LHCN-M2 (cell line): ENCODE results near the gene SPTAN1. TPM values are rescaled to one million over a fixed set of nuclear protein-coding genes. Genes with fewer than 3 reads are reported as not detected.
"Not testable (repeated sequence)": the region's sequence is repeated elsewhere in the genome, so short reads cannot be mapped to it uniquely, and the experiment has no call there.

ENCODE experiments used
- DNase-seq: peaks from one replicate; pipeline ENCODE4 v3.0.0-alpha.2; 2012; ENCODE audit warnings: low read depth
- total RNA-seq: library from RNA; depleted of rRNA; stranded (reverse); fragments of >200 nt; gene quantifications from 2 replicates; pipeline ENCODE4 v1.2.3, GENCODE V29; 2014

The SPTAN1 gene
- total RNA-seq, 1 experiment from 2014 or later: 208 TPM

DNA sequence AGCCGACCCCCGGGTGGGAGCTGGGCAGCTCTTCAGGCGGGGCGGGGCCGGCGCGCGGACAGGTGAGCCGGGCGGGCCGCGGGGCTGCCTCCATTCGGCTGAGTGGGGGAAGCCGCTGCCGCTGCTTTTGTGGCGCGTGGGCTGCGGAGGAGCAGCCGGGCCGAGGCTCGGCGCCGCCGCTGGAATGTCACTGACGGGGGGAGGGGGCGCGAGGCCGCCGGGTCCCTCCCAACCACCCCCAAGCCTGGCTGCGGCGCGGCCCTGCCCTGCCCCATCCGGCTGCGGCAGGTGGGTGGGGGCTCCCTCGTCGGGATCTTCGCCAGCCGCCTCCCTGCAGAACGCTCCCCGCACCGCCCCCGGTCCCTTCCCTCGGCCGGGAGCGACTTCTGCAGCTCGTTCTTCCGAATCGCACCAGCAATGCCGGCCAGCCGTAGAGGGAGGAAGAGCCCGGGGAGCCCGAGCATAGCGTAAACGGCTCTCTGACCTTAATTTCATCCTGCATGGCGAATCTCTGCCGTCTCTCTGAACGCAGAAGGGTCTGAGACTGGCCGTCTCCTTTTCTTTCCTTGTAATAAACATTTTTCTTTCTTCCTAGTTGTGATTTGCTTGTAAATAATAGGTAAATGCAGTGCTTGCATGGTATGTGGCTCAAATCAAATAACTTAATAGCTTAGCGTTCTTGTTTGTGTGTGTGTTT, 505 bp downstream of the SPTAN1 start:
- no peak for DNase-seq

DNA sequence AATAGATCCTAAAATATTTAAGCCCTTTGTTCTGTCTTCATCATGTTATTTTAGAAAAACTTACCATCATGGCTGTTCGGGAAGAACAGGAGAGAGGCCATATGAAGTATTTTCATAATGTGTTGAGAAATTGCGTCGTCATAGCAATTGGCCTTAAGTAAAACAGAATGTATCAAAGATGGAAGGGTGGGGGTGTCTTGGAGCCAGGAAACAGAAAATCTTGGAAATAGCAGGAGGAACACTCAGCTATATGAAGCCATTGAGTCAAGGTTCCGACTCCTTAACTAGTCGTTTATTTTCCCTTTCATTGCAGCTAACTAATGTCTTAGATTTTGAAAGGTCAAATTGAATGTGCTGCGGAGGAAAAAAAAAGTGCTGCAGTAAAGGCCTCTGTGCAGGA, 1.3 kb downstream of the SPTAN1 start:
- peak; percentile 72 for DNase-seq

DNA sequence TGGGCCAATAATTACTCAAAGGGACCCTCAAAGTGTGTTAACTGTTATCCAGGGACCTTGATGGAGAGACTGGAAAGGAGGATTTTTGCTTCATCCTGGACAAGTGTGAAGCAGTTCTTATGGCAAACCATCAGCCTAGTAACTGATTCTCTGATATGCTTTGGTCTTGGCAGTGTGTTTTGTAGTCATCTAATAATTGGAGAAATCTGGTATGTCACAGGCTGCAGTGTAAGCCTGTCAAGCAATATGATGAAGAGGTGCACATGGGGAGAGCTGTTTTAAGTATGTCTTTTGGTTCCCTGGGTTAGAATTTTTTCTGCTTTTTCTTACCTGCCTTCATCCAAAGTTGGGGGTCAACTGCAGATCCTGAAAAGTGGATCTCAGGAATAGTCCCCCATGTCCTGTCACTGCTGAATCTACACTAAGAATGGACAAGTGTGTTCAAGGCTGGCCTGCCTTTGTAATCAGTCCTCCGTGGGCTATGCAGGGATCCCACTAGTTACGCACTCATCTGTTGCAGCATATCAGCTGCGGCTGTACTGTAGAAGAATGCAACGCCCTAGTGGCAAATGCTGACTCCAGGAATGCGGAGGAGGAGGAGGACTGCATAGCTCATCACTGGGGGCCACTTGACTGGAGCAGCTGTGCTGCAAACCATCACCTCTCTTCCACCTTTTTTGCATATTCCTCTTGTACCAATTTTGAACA, 1.9 kb downstream of the SPTAN1 start:
- DNase-seq: peak; percentile 94

DNA sequence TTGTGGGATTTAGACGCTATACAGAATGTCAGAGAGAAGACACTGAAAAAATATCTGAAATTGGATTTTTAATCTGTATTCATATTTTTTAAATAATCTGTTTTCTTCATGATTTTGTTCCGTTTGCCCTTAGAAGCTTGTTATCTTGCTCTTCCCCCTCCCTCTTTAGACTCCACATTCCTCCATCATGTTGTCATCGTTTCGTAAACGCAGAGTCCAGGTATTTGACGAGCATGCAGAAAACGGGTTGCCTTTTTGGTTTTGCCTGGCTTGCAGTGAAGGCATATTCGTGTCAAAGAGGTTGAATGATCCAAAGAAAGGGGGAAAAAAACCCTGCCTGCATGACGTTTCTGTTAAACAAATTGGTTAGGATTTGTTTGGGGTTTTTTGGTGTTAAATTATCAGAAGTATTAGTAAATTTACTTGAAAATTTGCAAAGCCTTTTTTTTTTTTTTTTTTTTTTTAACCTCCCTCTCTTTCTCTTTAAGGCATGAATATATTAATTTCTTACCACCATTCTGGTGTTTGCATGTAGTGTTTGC, 2.9 kb downstream of the SPTAN1 start:
- peak; percentile 53 for DNase-seq

DNA sequence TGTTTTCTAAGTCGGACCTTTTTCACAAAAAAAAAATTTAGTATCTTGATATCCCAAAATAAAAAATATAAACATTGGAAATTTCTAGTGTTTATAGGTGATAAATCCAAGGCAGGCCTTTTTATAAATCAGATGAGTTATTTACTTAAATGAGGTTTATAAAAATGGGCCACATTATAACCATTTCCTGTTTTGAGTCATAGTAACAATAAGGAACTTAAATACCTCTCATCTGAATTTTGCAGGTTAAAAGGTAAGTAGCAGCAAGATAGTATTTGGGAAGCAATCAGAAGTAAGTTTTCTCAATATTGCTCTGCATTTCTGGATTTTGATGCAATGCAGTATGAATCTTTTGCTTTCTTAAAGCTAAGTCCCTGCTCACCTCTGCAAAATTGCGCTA, 3.9 kb downstream of the SPTAN1 start:
- DNase-seq: no peak

DNA sequence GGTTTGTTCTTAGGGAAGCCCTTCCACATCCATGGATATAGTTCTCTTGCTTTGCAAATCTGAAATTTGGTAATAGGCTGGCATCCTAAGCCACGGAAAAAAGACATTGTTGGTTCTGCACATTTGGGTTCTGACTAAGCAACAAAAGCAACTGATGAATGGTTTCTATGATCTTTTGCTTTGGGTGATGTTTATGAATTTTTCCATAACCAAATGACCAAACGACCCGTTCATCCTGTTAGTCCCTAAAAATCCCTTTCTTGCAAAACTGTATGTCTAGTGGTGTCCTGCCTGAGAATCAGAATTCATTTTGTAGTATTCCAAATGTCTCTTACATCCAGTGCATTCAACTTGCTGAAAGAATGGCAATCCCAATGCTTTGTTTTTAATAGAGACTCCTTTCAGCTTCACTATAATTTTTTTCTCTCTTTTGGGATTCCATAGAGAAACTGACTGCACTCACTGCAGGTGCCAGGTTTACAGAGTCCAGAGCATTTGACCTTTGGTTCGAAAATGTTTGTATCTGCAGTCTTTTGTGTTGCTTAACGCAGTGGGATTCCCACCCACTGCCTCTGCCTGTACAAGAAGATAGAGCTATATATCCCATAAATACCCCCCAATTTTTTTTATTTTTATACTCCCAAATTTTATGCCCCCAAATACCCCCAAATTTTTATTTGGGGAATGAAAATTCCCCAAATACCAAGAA, 4.7 kb downstream of the SPTAN1 start:
- no peak for DNase-seq

DNA sequence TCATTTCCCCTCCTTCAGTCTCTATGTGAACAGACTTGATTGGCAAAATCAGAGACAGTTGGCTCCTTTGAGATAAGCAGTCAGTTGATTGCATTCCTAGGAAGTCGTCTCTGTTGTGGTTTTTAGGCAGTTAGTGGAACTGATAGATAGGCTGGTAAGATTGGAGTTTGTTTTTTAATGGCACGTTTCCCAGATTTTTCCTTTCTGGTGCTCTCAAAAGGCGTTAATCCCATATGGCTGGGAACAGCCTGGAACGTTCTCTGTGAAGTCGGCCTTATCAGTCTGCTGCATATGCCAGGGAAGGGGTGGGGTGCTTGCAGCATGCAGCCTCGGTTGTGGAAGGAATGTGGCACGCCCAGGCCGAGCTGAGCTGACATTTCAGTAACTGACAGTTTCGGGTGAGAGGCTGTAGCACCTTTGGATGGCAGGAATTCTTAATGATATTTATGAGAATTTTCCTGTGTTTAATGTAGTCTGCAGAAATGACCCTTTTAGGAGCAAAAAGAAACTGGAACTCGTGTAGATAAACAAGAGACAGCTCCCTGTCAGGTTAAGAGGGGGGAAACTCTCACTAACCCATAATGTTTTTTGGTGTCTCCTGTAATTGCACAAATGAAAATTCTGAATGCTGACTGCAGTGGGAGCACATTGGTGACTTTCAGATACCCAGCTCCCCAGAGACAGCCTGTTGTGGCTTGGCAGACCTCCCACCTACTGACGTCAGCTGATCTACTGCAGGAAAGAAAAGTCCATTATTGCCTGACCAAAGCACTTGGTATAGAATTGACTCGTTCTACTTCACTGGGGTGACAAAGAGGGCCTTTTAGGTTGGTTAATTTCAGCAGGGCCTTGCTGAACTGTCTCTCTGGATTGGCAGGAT, 6.3 kb downstream of the SPTAN1 start:
- peak; percentile 86 for DNase-seq

DNA sequence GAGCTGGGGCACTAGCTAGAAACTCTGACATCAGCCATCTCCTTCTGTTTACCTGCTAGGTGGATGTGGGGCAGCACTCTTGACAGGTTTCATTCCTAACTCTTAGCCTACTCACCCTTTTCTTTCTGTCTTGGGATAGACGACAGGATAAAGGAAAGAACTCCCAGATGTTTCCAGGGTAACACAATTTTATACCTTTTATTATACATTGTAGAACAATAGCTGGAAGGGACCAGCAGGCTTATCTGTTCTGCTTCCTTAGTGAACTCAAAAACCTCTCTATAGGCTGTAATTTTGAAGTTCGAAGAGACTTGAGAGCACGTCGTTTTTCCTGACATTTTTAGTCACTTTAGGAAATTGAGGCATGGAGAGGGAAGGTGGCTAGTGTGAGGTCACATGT, 13.2 kb downstream of the SPTAN1 start:
- DNase-seq: no peak

DNA sequence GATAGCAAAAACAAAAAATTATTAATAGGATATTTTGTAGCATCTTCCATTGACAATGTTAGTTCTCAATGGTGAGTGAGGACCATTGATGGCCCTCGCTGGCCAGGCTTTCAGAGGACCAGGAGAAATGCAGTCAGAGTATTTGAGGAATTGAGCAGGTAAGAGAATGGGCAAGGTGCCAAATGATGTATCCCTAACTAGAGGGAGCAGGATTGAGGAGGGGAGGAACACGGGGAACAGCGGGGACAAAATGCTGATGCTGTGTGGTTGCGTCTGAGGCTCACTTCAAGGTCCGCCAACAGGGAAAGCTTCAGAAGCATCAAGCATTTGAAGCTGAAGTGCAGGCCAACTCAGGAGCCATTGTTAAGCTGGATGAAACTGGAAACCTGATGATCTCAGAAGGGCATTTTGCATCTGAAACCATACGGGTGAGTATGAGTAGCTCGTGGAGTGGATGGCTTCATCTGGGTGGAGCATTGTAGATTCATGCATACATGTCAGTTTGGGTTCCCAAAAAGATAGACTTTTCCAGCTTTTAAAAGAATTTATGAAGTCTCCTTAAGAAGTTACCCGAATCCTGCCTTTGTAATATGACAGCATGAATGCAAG, 16.2 kb downstream of the SPTAN1 start:
- peak; percentile 15 for DNase-seq

DNA sequence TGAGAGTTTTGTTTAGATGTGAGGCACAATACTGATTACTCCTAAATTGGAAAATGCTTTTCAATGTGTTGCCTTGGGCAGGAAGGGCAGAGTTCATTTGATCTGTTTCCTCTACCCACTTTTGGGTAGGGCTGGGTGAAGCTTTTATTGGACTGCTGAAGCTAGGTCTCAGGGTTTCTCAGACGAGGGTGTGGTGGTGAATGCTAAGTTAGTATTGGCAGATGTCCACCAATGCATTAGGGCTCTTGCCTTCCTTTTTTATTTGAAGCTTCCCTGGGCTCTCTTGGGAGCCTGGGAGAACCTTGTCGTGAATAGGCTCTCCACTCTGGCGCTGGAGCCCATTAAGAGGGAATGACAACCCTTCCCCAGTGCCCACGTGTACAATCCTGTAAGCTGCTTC, 23.1 kb downstream of the SPTAN1 start:
- DNase-seq: peak; percentile 74

DNA sequence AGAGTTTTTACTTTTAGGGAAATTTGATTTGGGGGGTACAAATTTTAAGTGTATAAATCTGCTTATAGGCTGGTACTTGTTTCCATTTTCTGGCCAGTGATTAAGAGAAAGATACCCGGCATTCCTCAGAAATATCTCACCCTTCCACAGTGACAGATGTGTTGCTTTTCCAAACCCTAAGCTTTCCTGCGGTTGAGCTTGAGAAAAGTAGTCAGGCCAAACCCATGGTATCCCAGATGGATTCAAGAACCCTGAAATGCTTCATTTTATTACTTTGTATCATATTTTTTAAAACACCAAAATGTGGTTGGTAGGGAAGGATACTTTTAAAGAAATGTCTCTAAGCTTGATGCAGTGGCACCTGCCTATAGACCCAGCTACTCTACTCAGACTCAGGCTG, 23.5 kb downstream of the SPTAN1 start:
- DNase-seq: peak; percentile 86

DNA sequence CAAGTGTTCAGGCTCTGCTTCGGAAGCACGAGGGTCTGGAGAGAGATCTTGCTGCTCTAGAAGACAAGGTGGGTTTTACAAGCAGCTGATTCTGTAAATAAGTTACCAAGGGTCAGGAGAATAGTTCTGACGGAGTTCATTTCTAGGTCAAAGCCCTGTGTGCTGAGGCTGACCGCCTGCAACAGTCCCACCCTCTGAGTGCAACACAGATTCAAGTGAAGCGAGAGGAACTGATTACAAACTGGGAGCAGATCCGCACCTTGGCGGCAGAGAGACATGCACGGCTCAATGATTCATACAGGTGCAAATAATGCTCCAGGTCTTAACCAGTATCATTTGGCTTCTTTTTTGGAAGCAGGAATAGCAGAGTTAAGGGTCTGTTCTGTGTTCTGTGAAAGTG, 24.8 kb downstream of the SPTAN1 start:
- DNase-seq: no peak

DNA sequence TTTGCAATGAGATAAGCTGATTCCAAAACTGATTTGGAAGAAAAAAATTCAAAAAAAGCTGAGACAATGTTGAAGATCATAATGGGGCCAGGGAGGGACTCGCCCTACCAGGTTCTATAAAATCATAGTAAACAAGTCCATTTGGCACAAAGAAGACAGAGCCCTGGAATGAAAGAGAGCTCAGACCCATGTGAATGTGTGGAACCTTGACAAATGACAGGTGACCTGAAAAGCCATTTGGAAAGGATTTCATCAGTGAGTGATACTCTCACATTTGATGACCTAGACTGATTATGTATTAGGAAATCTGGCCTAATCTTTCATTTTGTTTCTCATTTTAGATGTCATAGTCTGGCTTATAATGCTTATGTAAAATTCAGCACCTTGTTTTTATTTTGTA, 26.8 kb downstream of the SPTAN1 start:
- no peak for DNase-seq

DNA sequence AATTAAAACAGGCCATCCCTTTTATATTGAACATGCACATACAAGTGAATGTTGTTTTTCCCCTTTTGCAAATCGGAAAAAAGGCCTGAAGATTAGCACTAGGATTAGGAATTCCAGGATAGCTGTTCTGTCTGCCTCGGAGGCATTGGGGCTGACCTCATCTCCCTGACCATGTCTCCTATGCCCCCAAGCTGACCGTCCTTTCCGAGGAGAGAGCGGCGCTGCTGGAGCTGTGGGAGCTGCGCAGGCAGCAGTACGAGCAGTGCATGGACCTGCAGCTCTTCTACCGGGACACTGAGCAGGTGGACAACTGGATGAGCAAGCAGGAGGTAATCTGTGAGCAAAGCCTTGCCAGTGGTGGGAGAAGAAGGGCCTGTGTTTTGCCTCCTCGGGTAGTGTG, 28.3 kb downstream of the SPTAN1 start:
- DNase-seq: no peak

DNA sequence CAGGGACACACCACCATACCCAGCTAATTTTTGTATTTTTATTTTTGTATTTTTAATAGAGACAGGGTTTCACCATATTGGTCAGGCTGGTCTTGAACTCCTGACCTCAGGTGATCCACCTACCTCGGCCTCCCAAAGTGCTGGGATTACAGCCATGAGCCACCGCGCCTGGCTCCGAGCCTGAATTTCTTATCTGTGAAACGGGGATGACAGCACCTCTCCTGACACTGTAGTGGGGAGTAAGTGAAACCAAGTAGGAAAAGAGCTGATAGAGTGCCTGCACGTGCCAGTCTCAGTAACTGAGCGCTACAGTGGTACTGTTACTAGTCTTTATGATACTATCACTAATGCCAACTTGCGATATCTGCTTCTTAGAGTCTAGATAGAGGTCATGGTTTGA, 32.8 kb downstream of the SPTAN1 start:
- not testable (repeated sequence) for DNase-seq

DNA sequence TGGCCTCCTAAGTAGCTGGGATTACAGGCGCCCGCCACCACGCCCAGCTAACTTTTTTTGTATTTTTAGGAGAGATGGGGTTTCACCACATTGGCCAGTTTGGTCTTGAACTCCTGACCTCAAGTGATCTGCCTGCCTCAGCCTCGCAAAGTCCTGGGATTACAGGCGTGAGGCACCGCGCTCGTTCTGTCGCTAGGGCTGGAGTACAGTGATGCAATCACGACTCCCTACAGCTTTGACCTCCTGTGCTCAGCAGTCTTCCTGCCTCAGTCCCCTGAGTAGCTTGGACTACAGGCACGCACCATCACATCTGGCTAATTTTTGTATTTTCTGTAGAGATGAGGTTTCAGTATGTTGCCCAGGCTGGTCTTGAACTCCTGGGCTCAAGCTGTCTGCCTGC, 34.5 kb downstream of the SPTAN1 start:
- DNase-seq: peak; percentile 14

DNA sequence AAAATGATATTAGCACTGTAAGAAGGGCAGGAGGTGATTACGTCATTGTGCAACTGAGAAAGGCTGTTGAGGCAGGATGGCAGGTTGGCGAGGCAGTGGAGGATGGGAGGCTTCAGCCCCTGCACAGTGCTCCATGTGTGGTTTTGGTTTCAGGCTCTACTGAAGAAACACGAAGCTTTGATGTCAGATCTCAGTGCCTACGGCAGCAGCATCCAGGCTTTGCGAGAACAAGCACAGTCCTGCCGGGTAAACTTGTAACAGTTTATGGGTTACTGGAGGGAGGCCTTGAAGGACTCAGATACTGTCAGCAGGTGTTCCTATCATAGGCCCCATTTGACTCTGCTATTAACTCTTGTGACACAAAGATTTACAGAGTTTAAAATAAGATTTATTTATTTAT, 35.1 kb downstream of the SPTAN1 start:
- DNase-seq: no peak

DNA sequence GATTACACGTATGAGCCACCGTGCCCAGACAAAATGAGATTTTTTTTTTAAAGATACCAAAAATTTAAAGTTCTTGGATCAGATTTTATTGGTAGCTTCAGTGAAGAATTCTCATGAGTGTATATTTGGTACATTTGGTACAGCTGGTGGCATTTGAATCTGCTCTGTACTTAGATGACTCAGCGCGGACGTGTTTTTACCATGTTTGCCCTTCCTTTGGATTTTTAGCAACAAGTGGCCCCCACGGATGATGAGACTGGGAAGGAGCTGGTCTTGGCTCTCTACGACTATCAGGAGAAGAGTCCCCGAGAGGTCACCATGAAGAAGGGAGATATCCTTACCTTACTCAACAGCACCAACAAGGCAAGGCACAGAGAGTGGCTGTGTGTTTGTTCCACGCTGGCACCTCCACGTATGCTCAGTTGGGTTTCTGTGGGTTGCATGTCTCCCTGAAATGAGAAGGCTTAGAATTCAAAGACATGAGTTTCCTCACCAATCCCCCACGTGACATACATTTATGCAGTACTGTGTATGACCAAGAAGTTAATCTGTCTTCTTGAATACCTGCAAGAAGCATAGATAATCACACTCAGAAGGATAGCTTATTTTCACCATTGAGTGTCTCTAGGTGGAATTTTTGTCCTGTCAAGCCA, 36.3 kb downstream of the SPTAN1 start:
- no peak for DNase-seq

DNA sequence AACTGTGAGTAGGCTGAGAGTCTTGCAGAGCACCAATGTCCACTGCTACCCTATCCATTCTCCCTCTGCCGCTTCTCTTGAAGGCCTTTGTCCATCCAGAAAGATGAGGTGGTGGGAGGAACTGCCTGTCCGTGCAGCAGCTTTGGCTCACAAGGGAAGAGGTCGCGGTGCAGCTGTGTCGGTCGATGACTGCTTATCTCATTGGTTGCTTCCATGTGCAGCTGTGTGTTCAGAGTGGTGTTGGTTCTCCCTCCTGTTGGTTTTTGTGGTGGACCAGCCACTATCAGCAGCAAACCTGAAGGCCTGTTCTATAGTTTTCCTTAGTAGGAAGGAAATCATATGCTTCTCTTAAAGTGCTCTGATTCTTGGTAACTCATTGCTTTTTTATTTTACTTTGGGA, 40.7 kb downstream of the SPTAN1 start:
- no peak for DNase-seq

DNA sequence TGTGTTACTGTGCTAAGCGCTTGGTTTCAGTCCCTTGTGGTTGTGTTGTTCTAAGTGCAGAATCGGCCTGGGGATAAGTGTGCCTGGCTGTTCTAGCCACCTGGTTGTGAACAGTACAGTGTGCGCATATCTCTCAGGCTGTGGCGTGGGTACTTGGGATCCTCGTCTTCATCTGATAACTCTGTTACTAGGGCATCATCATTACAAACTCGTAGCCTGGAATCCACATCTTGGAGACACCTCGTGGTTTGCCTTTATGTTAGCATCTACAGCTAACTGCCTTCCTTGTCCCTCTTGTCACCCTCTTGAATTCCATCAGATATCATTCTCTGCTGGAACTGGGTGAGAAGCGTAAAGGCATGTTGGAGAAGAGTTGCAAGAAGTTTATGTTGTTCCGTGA, 41.5 kb downstream of the SPTAN1 start:
- no peak for DNase-seq

DNA sequence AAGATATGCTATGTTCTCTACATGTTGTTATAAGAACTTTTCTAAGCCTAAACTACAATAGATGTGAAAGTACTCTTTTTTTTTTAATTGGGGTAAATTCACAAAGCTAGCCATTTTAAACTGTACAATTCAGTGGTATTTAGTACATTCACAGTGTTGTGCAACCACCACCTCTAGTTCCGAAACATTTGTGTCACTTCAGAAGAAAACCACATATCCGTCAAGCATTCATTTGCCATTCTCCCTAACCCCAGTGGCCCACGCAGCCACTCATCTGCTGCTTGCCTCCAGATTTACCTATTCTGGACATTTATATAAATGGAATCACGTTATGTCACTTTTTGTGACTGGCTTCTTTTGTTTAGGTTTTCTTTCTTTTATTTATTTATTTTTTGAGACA, 43.1 kb downstream of the SPTAN1 start:
- no peak for DNase-seq
